ENCODE data around the gene FGF12. TPM values are rescaled to one million over a fixed set of nuclear protein-coding genes. Genes with fewer than 3 reads are reported as not detected.

Gene FGF12
- total and polyA plus RNA-seq, 2 donors (not counting 1 experiment from before 2014, with no cell fraction given): 0.03 TPM; not detected in 1

GRCh38 chr3:192317564-192317963, 409.8 kb downstream of the FGF12 start:
- Histone ChIP-seq H4K20me1 (ENCODE audit: control insufficient read depth, insufficient read depth, low read length, poor library complexity, severe bottlenecking) (no peaks in the 10 kb centered on the region), H3K4me2 (replicated peaks; ENCODE audit: low read depth, low read length, poor library complexity, severe bottlenecking) (no peak overlapping the region), H2AFZ (ENCODE audit: insufficient read depth, low read depth, low read length, poor library complexity, severe bottlenecking) (no peak overlapping the region), H3K36me3 (replicated peaks in 1 of 2; ENCODE audit: control extremely low read depth in 1 of 2, control insufficient read depth in 1 of 2, extremely low read depth in 1 of 2, insufficient read depth in 2 of 2, low read length in 1 of 2) (no peaks in the 10 kb centered on the region), H3K4me1 (ENCODE audit: control insufficient read depth in 2 of 2, insufficient read depth in 2 of 2, low read length in 2 of 2) (no peaks in the 10 kb centered on the region), H3K27ac (ENCODE audit: low read length in 2 of 2) (no peak overlapping the region), H3K4me3 (ENCODE audit: control extremely low read depth in 1 of 5, extremely low read depth in 1 of 5, insufficient read depth in 1 of 5, low read depth in 2 of 5, low read length in 4 of 5) (no peak overlapping the region), H3K9ac (ENCODE audit: low read length) (no peak overlapping the region), H3K79me2 (ENCODE audit: control insufficient read depth, insufficient read depth, low read length) (no peaks in the 10 kb centered on the region), H3K27me3 (replicated peaks in 1 of 4; ENCODE audit: control extremely low read depth in 1 of 4, control insufficient read depth in 3 of 4, insufficient read depth in 4 of 4, low read length in 3 of 4) (no peaks in the 10 kb centered on the region), H3K9me3 (ENCODE audit: control extremely low read depth in 1 of 3, control insufficient read depth in 2 of 3, insufficient read depth in 1 of 3, low read length in 2 of 3) (no peaks in the 10 kb centered on the region)
- Mint-ChIP-seq H3K27me3 (no peaks in the 10 kb centered on the region), H3K27ac (no peak overlapping the region), H3K9me3 (ENCODE audit: insufficient read depth) (no peaks in the 10 kb centered on the region), H3K4me3 (no peak overlapping the region), H3K4me1 (no peaks in the 10 kb centered on the region)
- TF ChIP-seq CTCF (IDR thresholded peaks at IDR 0.05): no peak
- TF ChIP-seq EZH2 (IDR thresholded peaks at IDR 0.05; ENCODE audit: borderline replicate concordance, insufficient read depth, low read depth, low read length, poor library complexity, severe bottlenecking): no peak
- WGBS (ENCODE audit: insufficient coverage): 55% methylated on average over 2 of the region's 2 CpGs
- ChIA-PET POLR2A (no interaction called here), CTCF (no interaction called here)
- intact Hi-C loops (cut with micrococcal nuclease): no loop called here
- no peak for ATAC-seq (ENCODE audit: low read depth)
- DNase-seq: no peak

- H3K9me3 Mint-ChIP-seq (ENCODE audit: insufficient read depth): no peaks in the 10 kb centered on the region
- no peak overlapping the region for H2AFZ ChIP-seq (ENCODE audit: insufficient read depth, low read depth, low read length, poor library complexity, severe bottlenecking)
- H3K9ac ChIP-seq (ENCODE audit: low read length): no peak overlapping the region
- H3K27ac Mint-ChIP-seq: no peak overlapping the region
- H3K27me3 Mint-ChIP-seq: no peaks in the 10 kb centered on the region
- H3K9me3 ChIP-seq (ENCODE audit: control extremely low read depth in 1 of 3, control insufficient read depth in 2 of 3, insufficient read depth in 1 of 3, low read length in 2 of 3): no peaks in the 10 kb centered on the region
- no peaks in the 10 kb centered on the region for H3K79me2 ChIP-seq (ENCODE audit: control insufficient read depth, insufficient read depth, low read length)
- H3K4me3 ChIP-seq (ENCODE audit: control extremely low read depth in 1 of 5, extremely low read depth in 1 of 5, insufficient read depth in 1 of 5, low read depth in 2 of 5, low read length in 4 of 5): no peak overlapping the region
- no peak overlapping the region for H3K4me2 ChIP-seq (replicated peaks; ENCODE audit: low read depth, low read length, poor library complexity, severe bottlenecking)
- no peak for DNase-seq
- CTCF ChIA-PET: no interaction called here
- no peak for ATAC-seq (ENCODE audit: low read depth)
- no peak overlapping the region for H3K27ac ChIP-seq (ENCODE audit: low read length in 2 of 2)
- POLR2A ChIA-PET: no interaction called here
- no peaks in the 10 kb centered on the region for H3K4me1 ChIP-seq (ENCODE audit: control insufficient read depth in 2 of 2, insufficient read depth in 2 of 2, low read length in 2 of 2)
- H3K4me3 Mint-ChIP-seq: no peak overlapping the region
- H3K27me3 ChIP-seq (replicated peaks in 1 of 4; ENCODE audit: control extremely low read depth in 1 of 4, control insufficient read depth in 3 of 4, insufficient read depth in 4 of 4, low read length in 3 of 4): no peaks in the 10 kb centered on the region
- intact Hi-C loops (cut with micrococcal nuclease): no loop called here
- no peaks in the 10 kb centered on the region for H3K36me3 ChIP-seq (replicated peaks in 1 of 2; ENCODE audit: control extremely low read depth in 1 of 2, control insufficient read depth in 1 of 2, extremely low read depth in 1 of 2, insufficient read depth in 2 of 2, low read length in 1 of 2)
- H3K4me1 Mint-ChIP-seq: no peaks in the 10 kb centered on the region
- H4K20me1 ChIP-seq (ENCODE audit: control insufficient read depth, insufficient read depth, low read length, poor library complexity, severe bottlenecking): no peaks in the 10 kb centered on the region
- TF ChIP-seq CTCF (IDR thresholded peaks at IDR 0.05) (no peak), EZH2 (IDR thresholded peaks at IDR 0.05; ENCODE audit: borderline replicate concordance, insufficient read depth, low read depth, low read length, poor library complexity, severe bottlenecking) (no peak)
These were observed 413.7 kb downstream of the FGF12 start for GRCh38 chr3:192313605-192314004.
